ENCODE data around the gene CSTF1. TPM values are rescaled to one million over a fixed set of nuclear protein-coding genes. Genes with fewer than 3 reads are reported as not detected.

Gene CSTF1
- total RNA-seq, 1 donor from 2014 or later: 48.4 TPM

DNA sequence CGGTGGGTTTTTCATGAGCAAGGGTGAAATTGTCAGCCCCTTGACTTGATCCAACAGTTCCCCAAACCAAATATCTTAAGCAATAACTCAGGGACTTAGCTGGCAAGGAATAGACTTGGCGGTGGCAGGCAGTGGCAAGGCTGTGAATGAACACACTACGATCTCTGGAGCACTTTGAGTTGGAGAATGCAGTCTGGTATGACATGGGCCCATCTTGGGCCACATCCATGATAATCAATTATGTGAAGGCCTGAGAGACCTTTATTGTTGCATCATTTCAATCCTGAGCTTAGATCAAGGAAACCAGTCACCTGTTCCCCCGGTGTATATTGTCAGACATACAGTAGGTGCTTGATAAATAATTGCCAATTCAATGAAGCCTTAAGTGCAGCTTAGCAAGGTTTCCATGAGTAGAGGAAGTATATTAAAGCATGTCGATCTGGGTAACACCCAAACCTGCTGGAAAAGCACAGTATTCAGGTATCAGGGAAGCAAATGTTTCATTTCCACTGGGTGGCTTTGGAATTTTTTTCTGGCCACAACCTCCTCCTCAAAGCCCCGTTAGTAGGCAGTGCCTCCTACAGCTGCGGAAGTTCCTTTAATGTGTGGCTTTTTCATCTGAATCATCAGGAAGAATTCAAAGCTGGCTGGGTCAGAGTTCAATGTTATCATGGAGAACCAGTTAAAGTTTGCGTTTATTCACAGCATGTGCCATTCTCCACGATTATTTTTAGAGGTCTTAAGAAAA, 29.8 kb downstream of the CSTF1 start:
- H3K9me3 Mint-ChIP-seq: no peaks in the 10 kb centered on the region
- no peak overlapping the region for H3K27ac Mint-ChIP-seq
- no peak for DNase-seq (ENCODE audit: extremely low spot score, unreplicated experiment)

DNA sequence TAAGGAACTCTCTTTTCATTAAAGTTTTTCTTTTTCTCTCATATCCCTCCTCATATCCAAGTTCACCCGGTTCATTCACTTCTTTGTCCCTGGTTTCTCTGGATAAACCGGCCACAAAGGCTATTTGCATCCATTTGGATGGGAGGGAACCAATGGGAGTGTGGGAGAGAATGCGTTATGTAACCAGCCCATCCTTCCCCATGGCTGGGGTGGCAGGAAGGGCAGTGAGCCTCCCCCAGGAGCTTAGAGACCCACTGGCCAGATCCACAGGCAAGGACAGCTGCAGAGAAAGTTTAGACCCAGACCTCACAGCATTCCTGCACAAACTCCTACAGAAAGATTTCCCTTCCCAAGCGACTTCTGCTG, 30.4 kb downstream of the CSTF1 start:
- H3K4me3 Mint-ChIP-seq: no peak overlapping the region
- H3K27ac Mint-ChIP-seq: no peak overlapping the region
- no peaks in the 10 kb centered on the region for H3K27me3 Mint-ChIP-seq
- no peaks in the 10 kb centered on the region for H3K9me3 Mint-ChIP-seq
- DNase-seq (ENCODE audit: extremely low spot score, unreplicated experiment): no peak
- peaks cover 9% of the 10 kb centered on the region for H3K36me3 Mint-ChIP-seq
- TF ChIP-seq, protein P1, sequence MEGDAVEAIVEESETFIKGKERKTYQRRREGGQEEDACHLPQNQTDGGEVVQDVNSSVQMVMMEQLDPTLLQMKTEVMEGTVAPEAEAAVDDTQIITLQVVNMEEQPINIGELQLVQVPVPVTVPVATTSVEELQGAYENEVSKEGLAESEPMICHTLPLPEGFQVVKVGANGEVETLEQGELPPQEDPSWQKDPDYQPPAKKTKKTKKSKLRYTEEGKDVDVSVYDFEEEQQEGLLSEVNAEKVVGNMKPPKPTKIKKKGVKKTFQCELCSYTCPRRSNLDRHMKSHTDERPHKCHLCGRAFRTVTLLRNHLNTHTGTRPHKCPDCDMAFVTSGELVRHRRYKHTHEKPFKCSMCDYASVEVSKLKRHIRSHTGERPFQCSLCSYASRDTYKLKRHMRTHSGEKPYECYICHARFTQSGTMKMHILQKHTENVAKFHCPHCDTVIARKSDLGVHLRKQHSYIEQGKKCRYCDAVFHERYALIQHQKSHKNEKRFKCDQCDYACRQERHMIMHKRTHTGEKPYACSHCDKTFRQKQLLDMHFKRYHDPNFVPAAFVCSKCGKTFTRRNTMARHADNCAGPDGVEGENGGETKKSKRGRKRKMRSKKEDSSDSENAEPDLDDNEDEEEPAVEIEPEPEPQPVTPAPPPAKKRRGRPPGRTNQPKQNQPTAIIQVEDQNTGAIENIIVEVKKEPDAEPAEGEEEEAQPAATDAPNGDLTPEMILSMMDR (conservative IDR thresholded peaks at IDR 0.05): no peak
- H3K4me1 Mint-ChIP-seq (ENCODE audit: unreplicated experiment): peaks cover 3% of the 10 kb centered on the region

More for the DNA sequence above, 29.8 kb downstream of the CSTF1 start:
- Mint-ChIP-seq H3K4me1 (ENCODE audit: unreplicated experiment) (peaks cover 3% of the 10 kb centered on the region), H3K27me3 (no peaks in the 10 kb centered on the region), H3K4me3 (no peak overlapping the region), H3K36me3 (peaks cover 11% of the 10 kb centered on the region)
- TF ChIP-seq, protein P1 (conservative IDR thresholded peaks at IDR 0.05): no peak

DNA sequence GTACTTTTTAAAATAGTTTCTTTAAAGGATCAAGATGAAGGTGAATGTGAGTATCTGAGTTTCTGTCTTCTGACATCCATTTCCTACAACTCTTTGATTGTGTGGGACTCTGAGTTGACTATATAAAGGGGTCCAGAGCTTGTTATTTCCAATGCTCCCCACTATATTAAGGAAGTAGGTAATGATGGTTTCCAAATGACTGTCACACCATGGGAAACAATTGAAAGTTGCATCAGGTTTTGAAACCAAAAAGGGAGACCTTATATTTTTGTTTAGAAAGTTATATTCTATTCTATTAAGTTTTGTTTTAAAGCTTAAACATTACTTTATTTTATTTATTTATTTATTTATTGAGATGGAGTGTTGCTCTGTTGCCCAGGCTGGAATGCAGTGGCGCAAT, 30.8 kb downstream of the CSTF1 start:
- Mint-ChIP-seq H3K4me3 (no peak overlapping the region), H3K4me1 (ENCODE audit: unreplicated experiment) (peaks cover 3% of the 10 kb centered on the region), H3K36me3 (peaks cover 5% of the 10 kb centered on the region), H3K27me3 (no peaks in the 10 kb centered on the region), H3K27ac (no peak overlapping the region), H3K9me3 (no peaks in the 10 kb centered on the region)
- no peak for DNase-seq (ENCODE audit: extremely low spot score, unreplicated experiment)
- TF ChIP-seq, protein P1 (conservative IDR thresholded peaks at IDR 0.05): no peak

DNA sequence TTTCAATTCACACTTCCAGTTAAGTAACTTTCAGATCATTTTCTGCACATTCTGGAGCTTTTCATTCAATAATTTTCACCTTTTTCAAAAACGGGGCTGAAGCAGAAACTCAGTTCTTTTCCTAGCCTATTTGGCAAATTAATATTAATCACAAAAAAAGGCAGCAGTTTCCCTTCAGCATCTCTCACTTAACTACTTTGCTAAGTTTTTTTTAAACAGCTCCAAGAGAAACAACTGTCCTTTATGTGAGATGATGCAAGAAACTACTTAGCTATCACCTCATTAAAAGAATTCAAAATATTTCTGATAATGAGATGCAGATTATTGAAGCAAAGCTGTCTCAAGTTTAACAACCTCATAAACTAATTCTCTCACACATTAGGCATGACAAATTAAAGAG, 31.4 kb downstream of the CSTF1 start:
- Mint-ChIP-seq H3K27me3 (no peaks in the 10 kb centered on the region), H3K4me3 (no peak overlapping the region), H3K36me3 (peaks cover 2% of the 10 kb centered on the region), H3K9me3 (no peaks in the 10 kb centered on the region), H3K4me1 (ENCODE audit: unreplicated experiment) (peaks cover 3% of the 10 kb centered on the region), H3K27ac (no peak overlapping the region)
- TF ChIP-seq, protein P1 (conservative IDR thresholded peaks at IDR 0.05): no peak
- no peak for DNase-seq (ENCODE audit: extremely low spot score, unreplicated experiment)

DNA sequence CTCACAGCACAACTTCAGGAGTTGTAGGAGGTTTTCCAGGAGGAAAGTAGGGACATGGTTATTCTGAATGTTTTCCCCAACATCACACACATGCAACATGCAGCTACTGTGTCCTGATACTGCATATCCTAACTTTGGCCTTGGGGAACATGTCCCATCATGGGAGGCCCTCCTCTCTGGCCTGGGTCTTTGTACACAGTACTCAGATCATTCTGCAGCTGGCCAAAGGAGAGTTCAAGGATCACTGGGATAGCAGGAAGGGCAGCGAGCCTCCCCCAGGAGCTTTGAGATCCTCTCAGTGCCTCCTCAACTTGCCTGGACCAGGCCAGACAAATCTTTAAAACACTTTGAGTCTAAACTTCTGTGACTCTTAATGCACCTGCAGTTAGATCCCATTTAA, 32.5 kb downstream of the CSTF1 start:
- Mint-ChIP-seq H3K36me3 (no peaks in the 10 kb centered on the region), H3K4me1 (ENCODE audit: unreplicated experiment) (peaks cover 13% of the 10 kb centered on the region), H3K9me3 (no peaks in the 10 kb centered on the region), H3K27me3 (peaks cover 6% of the 10 kb centered on the region), H3K27ac (no peak overlapping the region), H3K4me3 (no peak overlapping the region)
- DNase-seq (ENCODE audit: extremely low spot score, unreplicated experiment): no peak
- TF ChIP-seq, protein P1 (conservative IDR thresholded peaks at IDR 0.05): no peak

Data from type B pancreatic cell (in vitro differentiated cells).